Adrenal gland (tissue), 5 donors: ENCODE results near the gene CAV2.

ENCODE experiments used
- POLR2A ChIP-seq, 2 donors: fragments of 450-650 bp; IDR thresholded peaks; one replicate each; pipeline ENCODE4 v1.6.1; 2017; ENCODE audit warnings: antibody characterized with exemption in 2 of 2, mild to moderate bottlenecking in 2 of 2, moderate library complexity in 1 of 2
- TF ChIP-seq, protein P1 (sequence below), 6 experiments: fragments of 450-650 bp in 4 of 6; fragments of 200-600 bp in 2 of 6; sonication (generic) in 1 of 6; IDR thresholded peaks; 1 replicate in 5 of 6; 2 replicates in 1 of 6; pipeline versions ENCODE4 v1.5.1 to v1.8.0; 2016 to 2021; ENCODE audit warnings: antibody characterized with exemption in 6 of 6, mild to moderate bottlenecking in 2 of 6, moderate library complexity in 1 of 6
- donor health status: DM: no; HTN: no; CAD: no.

DNA sequence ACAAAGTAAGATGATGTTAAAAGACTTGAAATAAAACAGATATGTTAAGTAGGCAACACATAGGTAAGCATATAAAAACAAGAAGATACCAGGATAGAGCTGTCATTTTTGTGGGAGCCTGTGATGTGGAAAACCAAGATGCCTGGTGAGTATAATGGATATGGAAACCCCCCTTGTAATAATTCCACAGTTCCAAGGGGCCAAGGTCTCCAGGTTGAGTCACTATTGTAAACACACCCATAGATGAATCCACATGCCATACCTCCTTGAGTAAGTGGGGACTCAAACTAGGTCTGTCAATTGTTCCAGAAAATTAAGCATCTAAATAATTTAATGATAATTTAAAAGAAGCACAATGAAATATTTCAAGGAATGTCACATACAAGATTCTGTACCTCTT lies 41.2 kb downstream of the CAV2 start:
- TF ChIP-seq, protein P1, sequence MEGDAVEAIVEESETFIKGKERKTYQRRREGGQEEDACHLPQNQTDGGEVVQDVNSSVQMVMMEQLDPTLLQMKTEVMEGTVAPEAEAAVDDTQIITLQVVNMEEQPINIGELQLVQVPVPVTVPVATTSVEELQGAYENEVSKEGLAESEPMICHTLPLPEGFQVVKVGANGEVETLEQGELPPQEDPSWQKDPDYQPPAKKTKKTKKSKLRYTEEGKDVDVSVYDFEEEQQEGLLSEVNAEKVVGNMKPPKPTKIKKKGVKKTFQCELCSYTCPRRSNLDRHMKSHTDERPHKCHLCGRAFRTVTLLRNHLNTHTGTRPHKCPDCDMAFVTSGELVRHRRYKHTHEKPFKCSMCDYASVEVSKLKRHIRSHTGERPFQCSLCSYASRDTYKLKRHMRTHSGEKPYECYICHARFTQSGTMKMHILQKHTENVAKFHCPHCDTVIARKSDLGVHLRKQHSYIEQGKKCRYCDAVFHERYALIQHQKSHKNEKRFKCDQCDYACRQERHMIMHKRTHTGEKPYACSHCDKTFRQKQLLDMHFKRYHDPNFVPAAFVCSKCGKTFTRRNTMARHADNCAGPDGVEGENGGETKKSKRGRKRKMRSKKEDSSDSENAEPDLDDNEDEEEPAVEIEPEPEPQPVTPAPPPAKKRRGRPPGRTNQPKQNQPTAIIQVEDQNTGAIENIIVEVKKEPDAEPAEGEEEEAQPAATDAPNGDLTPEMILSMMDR (IDR thresholded peaks at IDR 0.05) = no peak
- TF ChIP-seq POLR2A (IDR thresholded peaks at IDR 0.05) = no peak
